GM18951 (cell line): ENCODE measurements around the gene KTI12.
A peak's percentile ranks its signal among the peaks of the same experiment; 100 is the strongest.
"Not testable (repeated sequence)": the region's sequence is repeated elsewhere in the genome, so short reads cannot be mapped to it uniquely, and the experiment has no call there.

Source experiments
- POLR2A ChIP-seq: IDR thresholded peaks from 4 replicates; pipeline ENCODE4 v1.6.1; 2011; ENCODE audit warnings: mild to moderate bottlenecking; ENCODE audit not compliant: insufficient read length, insufficient read depth; ENCODE audit errors: extremely low read depth
- in situ Hi-C: fragments of 300-500 bp; cut with MboI; formaldehyde crosslinking; loops from one replicate; pipeline ENCODE4 v1.12.0; 2022; ENCODE audit warnings: low sequenced_read_pairs, mixed read lengths, inconsistent platforms; ENCODE audit not compliant: unreplicated experiment

Gene KTI12, protein sequence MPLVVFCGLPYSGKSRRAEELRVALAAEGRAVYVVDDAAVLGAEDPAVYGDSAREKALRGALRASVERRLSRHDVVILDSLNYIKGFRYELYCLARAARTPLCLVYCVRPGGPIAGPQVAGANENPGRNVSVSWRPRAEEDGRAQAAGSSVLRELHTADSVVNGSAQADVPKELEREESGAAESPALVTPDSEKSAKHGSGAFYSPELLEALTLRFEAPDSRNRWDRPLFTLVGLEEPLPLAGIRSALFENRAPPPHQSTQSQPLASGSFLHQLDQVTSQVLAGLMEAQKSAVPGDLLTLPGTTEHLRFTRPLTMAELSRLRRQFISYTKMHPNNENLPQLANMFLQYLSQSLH

DNA sequence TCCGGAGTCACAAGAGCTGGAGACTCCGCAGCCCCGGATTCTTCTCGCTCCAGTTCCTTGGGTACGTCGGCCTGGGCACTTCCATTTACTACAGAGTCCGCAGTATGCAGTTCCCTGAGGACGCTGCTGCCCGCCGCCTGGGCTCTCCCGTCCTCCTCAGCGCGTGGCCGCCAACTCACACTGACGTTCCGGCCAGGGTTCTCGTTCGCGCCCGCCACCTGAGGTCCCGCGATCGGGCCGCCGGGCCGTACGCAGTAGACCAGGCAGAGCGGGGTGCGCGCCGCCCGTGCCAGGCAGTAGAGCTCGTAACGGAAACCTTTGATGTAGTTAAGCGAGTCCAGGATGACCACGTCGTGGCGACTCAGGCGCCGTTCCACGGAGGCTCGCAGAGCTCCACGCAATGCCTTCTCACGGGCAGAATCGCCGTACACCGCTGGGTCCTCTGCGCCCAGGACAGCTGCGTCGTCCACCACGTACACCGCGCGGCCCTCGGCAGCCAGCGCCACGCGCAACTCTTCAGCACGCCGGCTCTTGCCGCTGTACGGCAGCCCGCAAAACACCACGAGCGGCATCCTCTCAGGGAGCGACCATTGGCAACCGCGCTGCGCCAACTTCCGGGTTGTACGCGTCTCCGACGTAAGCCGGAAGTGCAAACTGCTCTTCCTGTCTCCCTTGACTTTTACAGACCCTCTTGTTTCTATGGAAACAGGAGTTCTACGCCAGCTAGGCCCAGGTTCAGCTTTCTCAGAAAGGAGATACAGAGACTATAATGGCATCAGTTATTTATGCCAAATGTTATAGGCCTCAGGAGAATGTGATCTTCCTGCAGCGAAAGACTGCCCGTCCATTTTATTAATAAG, at the start of gene KTI12:
Gene KTI12 (minus strand): TSS at position 621 of the 860 bp plus-strand sequence. CDS start 49 bp downstream, at position 572.
- in situ Hi-C loops, result no loop called here
- TF ChIP-seq POLR2A, result peak; percentile 90

DNA sequence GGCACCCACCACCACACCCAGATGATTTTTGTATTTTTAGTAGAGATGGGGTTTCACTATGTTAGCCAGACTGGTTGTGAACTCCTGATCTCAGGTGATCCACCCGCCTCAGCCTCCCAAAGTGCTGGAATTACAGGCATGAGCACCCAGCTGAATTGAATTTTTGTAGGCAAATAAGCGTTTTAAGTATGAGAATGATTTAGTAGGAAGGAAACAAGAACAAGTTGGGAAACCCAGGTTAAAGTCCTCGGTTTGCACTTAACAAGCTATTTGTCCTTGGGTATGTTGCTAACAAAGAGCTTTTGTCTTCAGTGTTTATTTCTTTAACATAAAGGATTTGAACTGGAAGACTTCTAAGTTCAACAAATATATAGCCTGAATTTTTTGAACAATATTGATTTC, 46.4 kb upstream of the KTI12 start:
- in situ Hi-C loops, result no loop called here
- TF ChIP-seq POLR2A, result no peak

DNA sequence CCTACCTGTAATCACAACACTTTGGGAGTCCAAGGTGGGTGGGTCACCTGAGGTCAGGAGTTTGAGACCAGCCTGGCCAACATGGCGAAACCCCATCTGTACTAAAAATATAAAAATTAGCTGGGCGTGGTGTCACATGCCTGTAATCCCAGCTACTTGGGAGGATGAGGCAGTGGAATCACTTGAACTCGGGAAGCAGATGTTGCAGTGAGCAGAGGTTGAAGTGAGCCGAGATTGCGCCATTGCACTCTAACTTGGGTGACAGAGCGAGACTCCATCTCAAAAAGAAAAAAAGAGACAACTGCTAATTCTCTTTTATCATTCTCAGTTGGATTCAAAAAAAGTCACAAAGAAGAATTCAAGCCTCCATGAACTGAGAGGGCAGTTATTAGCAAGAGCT, 43.7 kb upstream of the KTI12 start:
- in situ Hi-C loops, result not testable (repeated sequence)

DNA sequence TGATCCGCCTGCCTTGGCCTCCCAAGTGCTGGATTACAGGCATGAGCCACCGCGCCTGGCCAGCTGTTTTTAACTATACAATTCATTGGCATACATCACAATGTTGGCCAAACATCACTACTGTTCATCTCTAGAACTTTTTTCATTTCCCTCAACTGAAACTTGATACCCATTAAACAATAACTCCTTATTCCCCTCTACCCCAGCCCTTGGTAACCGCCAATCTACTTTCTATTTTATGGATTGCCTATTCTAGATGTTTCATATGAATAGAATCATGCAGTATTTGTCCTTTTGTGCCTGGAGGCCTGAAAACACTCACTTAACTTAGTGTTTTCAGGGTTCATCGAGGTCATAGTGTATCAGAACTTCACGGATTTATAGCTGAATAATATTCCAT, 38.7 kb upstream of the KTI12 start:
- no peak for TF ChIP-seq POLR2A
- in situ Hi-C loops, result no loop called here

DNA sequence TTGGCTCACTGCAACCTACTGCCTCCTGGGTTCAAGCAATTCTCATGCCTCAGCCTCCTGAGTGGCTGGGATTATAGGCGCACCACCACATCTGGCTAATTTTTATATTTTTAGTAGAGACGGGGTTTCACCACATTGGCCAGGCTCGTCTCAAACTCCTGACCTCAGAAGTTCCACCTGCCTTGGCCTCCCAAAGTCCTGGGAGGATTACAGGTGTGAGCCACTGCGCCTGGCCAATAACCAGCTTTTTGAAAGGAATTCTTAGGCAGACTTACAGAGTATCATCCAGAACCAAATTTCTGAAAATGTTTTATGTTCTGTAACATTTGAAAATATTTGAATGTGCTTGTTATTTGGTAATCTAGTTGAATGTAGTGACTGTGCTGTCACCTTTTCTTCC, 37.1 kb upstream of the KTI12 start:
- no peak for TF ChIP-seq POLR2A
- in situ Hi-C loops, result no loop called here

GRCh38 chr1:52063192-52063591, 29.6 kb upstream of the KTI12 start:
- in situ Hi-C loops, result no loop called here
- no peak for TF ChIP-seq POLR2A

- TF ChIP-seq POLR2A, result no peak
- in situ Hi-C loops, result no loop called here
Measured at GRCh38 chr1:52060822-52061221, 27.2 kb upstream of the KTI12 start.

- no peak for TF ChIP-seq POLR2A
- in situ Hi-C loops, result no loop called here
Measured at GRCh38 chr1:52059888-52060287, 26.3 kb upstream of the KTI12 start.

- in situ Hi-C loops, result no loop called here
- no peak for TF ChIP-seq POLR2A
Measured at GRCh38 chr1:52059321-52059720, 25.7 kb upstream of the KTI12 start.

GRCh38 chr1:52057876-52058415, 24.3 kb upstream of the KTI12 start:
- TF ChIP-seq POLR2A, result no peak
- in situ Hi-C loops, result no loop called here

GRCh38 chr1:52057255-52057654, 23.6 kb upstream of the KTI12 start:
- in situ Hi-C loops, result no loop called here
- TF ChIP-seq POLR2A, result no peak

DNA sequence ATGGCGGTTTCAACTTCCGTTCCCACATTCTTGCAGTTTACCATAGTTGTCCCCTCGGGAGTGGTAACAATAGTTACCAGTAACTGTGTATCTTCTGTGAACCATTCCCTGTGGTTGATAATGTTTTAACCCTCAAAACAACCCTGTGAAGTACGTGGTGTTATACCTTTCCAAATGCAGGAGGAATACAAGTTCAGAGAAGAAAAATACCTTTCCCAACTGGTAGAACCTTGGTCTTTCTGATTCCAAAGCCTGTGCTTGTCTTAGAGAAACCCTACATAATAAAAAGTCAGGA, 23.3 kb upstream of the KTI12 start:
- in situ Hi-C loops, result no loop called here
- TF ChIP-seq POLR2A, result no peak

- peak; percentile 67 for TF ChIP-seq POLR2A
- in situ Hi-C loops, result no loop called here
Measured at GRCh38 chr1:52056163-52056936, 22.7 kb upstream of the KTI12 start, which contains the start of gene BTF3L4. Gene BTF3L4 (plus strand): TSS chr1:52056295. CDS start chr1:52059848, 3,553 bp downstream.
